Measurements from ENCODE around the gene DYNLT1. TPM values are rescaled to one million over a fixed set of nuclear protein-coding genes. Genes with fewer than 3 reads are reported as not detected.

DYNLT1 gene
- polyA plus RNA-seq, 1 experiment: 175 TPM

DNA sequence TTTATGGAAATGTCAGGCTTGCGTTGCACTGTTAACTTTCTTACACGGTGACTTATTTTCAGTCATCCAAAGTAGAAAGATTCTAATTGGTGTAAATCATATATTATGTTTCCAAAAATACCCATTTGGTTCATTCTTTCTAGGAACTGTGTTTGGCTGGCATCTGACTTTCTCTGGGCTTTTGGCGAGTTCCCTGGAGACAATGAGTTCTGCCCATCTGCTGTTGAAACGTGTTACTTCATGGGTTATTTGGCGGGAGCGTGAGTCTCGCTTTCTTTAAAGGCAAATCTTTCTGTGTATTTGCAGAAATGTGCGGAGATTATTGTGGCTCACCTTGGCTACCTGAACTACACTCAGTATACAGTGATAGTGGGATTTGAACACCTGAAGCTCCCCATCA, 55.2 kb downstream of the DYNLT1 start:
- DNase-seq (ENCODE audit: low read depth): no peak
- TF ChIP-seq CTCF (IDR thresholded peaks at IDR 0.05; ENCODE audit: insufficient read depth, low read depth, low read length): no peak
- POLR2A ChIA-PET: no interaction called here
- peaks cover 27% of the 10 kb centered on the region for H3K36me3 ChIP-seq (ENCODE audit: control insufficient read depth, insufficient read depth, low read length)
- H3K4me3 ChIP-seq (ENCODE audit: low read depth, low read length): no peak overlapping the region
- no peaks in the 10 kb centered on the region for H3K27me3 ChIP-seq (ENCODE audit: control insufficient read depth, insufficient read depth, low read length)
- CTCF ChIA-PET: interaction anchor here (0.6 to 2.1 kb wide), 4 partner anchors 16 to 375 kb away, joined by 3 to 11 read pairs (median 4); no protein-coding TSS in a partner anchor

DNA sequence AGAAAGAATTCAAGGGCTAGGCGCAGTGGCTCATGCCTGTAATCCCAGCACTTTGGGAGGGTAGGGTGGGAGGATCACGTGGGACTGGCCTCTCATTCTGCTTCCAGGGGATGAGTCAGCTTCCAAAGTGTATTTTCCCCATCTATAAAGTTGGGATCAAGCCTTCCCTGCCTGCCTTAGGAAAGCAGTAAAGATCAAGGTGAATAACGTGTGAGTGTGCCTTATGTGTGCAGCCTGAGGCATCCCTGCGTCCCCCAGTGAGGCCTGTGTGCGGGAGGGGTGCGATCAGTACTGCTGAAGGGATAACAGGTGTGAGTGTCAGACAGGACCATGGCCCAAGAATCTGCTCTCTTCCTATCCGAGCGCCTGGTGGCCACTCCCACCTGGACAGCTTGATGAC, 57.9 kb downstream of the DYNLT1 start:
- Histone ChIP-seq H3K27me3 (ENCODE audit: control insufficient read depth, insufficient read depth, low read length) (no peaks in the 10 kb centered on the region), H3K4me3 (ENCODE audit: low read depth, low read length) (no peak overlapping the region), H3K36me3 (ENCODE audit: control insufficient read depth, insufficient read depth, low read length) (peaks cover 27% of the 10 kb centered on the region)
- no peak for DNase-seq (ENCODE audit: low read depth)
- no peak for TF ChIP-seq CTCF (IDR thresholded peaks at IDR 0.05; ENCODE audit: insufficient read depth, low read depth, low read length)
- ChIA-PET POLR2A (no interaction called here), CTCF (interaction anchor here (0.8 kb wide), 1 partner anchor 19 kb away, joined by 3 read pairs; no protein-coding TSS in a partner anchor)

Small RNA genes lying within 50 kb of the gene (small RNA-seq; reads per million reads assigned to genes)
- not detected for gene MIR7161 (ENCODE audit: insufficient read length, low read depth, low replicate concordance)

Other genes starting within 250 kb of the DYNLT1 start
- gene TMEM181, start 84.7 kb downstream of the DYNLT1 start, polyA plus RNA-seq (2011; rRNA removed): 20.6 and 30.6 TPM in 2 replicates
- gene SYTL3, start 5.3 kb upstream of the DYNLT1 start, polyA plus RNA-seq (2011; rRNA removed): 1.5 and 1.7 TPM in 2 replicates
- 113 and 117 TPM in 2 replicates for gene EZR, start 174.6 kb upstream of the DYNLT1 start, polyA plus RNA-seq (2011; rRNA removed)